ENCODE measurements around the gene PSD. TPM values are rescaled to one million over a fixed set of nuclear protein-coding genes. Genes with fewer than 3 reads are reported as not detected.

Gene PSD
- total and polyA plus RNA-seq, 10 of the 15 experiments (the other 5 are each of a cell fraction or from before 2014, with no cell fraction given), result 0.11 to 2.0 (median 0.49) TPM; not detected in 2

GRCh38 chr10:102405108-102405571, 13.4 kb downstream of the PSD start:
- FAIRE-seq, result no peak

More at GRCh38 chr10:102405108-102405571, 13.4 kb downstream of the PSD start:
- no peaks in the 10 kb centered on the region for H3K9me3 ChIP-seq (replicated peaks; ENCODE audit: control insufficient read depth, insufficient read depth, low read length)
- no peak overlapping the region for H3K9ac ChIP-seq (ENCODE audit: control insufficient read depth, insufficient read depth, low read length)
- peaks cover 11 to 21% of the 10 kb centered on the region in 2 experiments; a peak in 3 of 4 replicates for H3K36me3 ChIP-seq (ENCODE audit: control insufficient read depth in 2 of 2, insufficient read depth in 2 of 2, low read length in 1 of 2)
- peaks cover 2% of the 10 kb centered on the region for H3K4me1 ChIP-seq (ENCODE audit: control insufficient read depth, insufficient read depth, low read length)
- no TSS peak for BruUV-seq (replicated peaks)
- intact Hi-C loops (cut with micrococcal nuclease; ENCODE audit: unreplicated experiment), result no loop called here
- DNase-seq (ENCODE audit: low read depth, low spot score) (no peak), ATAC-seq (no peak)
- ChIA-PET CTCF (interaction anchor here (0.6 to 12.1 kb wide), 9 partner anchors 11 to 236 kb away, joined by 3 to 69 read pairs (median 6); partner anchors contain the start of genes ACTR1A, C10orf95 and NFKB2), RAD21 (ENCODE audit: unreplicated experiment) (no interaction called here), POLR2A (interaction anchor here (1.5 kb wide), 1 partner anchor 10 kb away, joined by 6 read pairs; the partner anchor contains the start of gene NFKB2), SMC1A (ENCODE audit: uncharacterized antibody, unreplicated experiment) (interaction anchor here (1.6 kb wide), 1 partner anchor 11 kb away, joined by 5 read pairs; no protein-coding TSS in a partner anchor)
- H3K4me2 ChIP-seq (ENCODE audit: control insufficient read depth, insufficient read depth), result no peak overlapping the region
- in situ Hi-C loops (cut with MboI), result loop anchor here (5.0 kb wide), 1 partner anchor 178 kb away; the partner anchor contains the start of gene ELOVL3
- TF ChIP-seq, protein P1, sequence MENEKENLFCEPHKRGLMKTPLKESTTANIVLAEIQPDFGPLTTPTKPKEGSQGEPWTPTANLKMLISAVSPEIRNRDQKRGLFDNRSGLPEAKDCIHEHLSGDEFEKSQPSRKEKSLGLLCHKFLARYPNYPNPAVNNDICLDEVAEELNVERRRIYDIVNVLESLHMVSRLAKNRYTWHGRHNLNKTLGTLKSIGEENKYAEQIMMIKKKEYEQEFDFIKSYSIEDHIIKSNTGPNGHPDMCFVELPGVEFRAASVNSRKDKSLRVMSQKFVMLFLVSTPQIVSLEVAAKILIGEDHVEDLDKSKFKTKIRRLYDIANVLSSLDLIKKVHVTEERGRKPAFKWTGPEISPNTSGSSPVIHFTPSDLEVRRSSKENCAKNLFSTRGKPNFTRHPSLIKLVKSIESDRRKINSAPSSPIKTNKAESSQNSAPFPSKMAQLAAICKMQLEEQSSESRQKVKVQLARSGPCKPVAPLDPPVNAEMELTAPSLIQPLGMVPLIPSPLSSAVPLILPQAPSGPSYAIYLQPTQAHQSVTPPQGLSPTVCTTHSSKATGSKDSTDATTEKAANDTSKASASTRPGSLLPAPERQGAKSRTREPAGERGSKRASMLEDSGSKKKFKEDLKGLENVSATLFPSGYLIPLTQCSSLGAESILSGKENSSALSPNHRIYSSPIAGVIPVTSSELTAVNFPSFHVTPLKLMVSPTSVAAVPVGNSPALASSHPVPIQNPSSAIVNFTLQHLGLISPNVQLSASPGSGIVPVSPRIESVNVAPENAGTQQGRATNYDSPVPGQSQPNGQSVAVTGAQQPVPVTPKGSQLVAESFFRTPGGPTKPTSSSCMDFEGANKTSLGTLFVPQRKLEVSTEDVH (IDR thresholded peaks at IDR 0.05; ENCODE audit: low read depth, partially characterized antibody), result no peak
- TF ChIP-seq MYB (IDR thresholded peaks at IDR 0.05; ENCODE audit: borderline replicate concordance, low read depth, low read length) (no peak), POLR2AphosphoS5 (IDR thresholded peaks at IDR 0.05; ENCODE audit: low read length) (peak; percentile 72), NR2F1 (conservative IDR thresholded peaks at IDR 0.05) (0 out of 2 replicates have a peak, but pooled peaks have one; percentile 13), POLR2AphosphoS2 (IDR thresholded peaks at IDR 0.05; ENCODE audit: low read depth, low read length) (peak; percentile 78), POLR2A (IDR thresholded peaks at IDR 0.05; ENCODE audit: low read depth, low read length) (peak; percentile 76), BACH1 (IDR thresholded peaks at IDR 0.05; ENCODE audit: borderline replicate concordance) (no peak)
- TF ChIP-seq, protein P2, sequence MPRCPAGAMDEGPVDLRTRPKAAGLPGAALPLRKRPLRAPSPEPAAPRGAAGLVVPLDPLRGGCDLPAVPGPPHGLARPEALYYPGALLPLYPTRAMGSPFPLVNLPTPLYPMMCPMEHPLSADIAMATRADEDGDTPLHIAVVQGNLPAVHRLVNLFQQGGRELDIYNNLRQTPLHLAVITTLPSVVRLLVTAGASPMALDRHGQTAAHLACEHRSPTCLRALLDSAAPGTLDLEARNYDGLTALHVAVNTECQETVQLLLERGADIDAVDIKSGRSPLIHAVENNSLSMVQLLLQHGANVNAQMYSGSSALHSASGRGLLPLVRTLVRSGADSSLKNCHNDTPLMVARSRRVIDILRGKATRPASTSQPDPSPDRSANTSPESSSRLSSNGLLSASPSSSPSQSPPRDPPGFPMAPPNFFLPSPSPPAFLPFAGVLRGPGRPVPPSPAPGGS (IDR thresholded peaks at IDR 0.05; ENCODE audit: borderline replicate concordance, insufficient read depth, low read depth, low read length, poor library complexity, severe bottlenecking), result peak; percentile 3
- peaks cover 4% of the 10 kb centered on the region; the same call in 1 of the 2 replicates for H4K20me1 ChIP-seq (ENCODE audit: control insufficient read depth, insufficient read depth)
- no peak overlapping the region for H3K4me3 ChIP-seq
- peaks cover 6 to 9% of the 10 kb centered on the region in 2 experiments; a peak in 3 of 4 replicates for H3K27me3 ChIP-seq (replicated peaks in 1 of 2; ENCODE audit: control insufficient read depth in 2 of 2, insufficient read depth in 2 of 2, low read length in 1 of 2)
- H3K79me2 ChIP-seq (ENCODE audit: control insufficient read depth, insufficient read depth, low read length), result peaks cover 2% of the 10 kb centered on the region; the same call in 1 of the 2 replicates
- no peak overlapping the region for H3K27ac ChIP-seq (ENCODE audit: control insufficient read depth, insufficient read depth)
- no peak overlapping the region for H2AFZ ChIP-seq (ENCODE audit: control insufficient read depth, low read depth, low read length)
- 66% methylated on average over 17 of the region's 19 CpGs for WGBS (ENCODE audit: insufficient coverage, insufficient replicate concordance, low lambda C conversion rate, missing lambda C conversion rate)

All from GM12878 (cell line).